Stimulated activated CD4-positive, alpha-beta T cell treated with anti-CD3 and anti-CD28 coated beads, Interleukin-1b, Interleukin-23, amount 100 ng/mL, for 48 hours (primary cell): Measurements from ENCODE around the gene ALK.

Experiments used
- DNase-seq: peaks from one replicate; pipeline ENCODE4 v3.0.0-alpha.2; 2020

Gene ALK

GRCh38 chr2:29480426-29480825 lies 441.0 kb downstream of the ALK start:
- no peak for DNase-seq

DNA sequence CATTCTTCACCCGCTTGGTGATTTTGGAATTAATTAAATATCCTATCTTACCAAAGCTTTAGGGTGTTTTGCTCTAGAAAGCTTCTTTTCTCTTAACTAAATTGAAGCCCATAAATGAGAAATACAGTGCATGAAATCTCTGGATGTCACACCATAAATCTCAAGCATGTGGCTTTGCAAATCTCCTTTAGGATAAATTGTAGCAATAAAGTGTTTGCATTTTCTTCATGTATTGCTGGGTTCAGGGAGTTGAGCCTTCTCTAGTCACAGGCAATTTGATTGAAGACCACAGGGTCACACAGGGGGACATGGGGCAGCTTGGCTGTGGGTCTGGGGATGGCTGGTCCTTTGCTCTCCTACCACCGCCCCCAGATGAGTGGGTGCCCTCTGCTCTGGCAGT lies 442.0 kb downstream of the ALK start:
- DNase-seq: no peak

DNA sequence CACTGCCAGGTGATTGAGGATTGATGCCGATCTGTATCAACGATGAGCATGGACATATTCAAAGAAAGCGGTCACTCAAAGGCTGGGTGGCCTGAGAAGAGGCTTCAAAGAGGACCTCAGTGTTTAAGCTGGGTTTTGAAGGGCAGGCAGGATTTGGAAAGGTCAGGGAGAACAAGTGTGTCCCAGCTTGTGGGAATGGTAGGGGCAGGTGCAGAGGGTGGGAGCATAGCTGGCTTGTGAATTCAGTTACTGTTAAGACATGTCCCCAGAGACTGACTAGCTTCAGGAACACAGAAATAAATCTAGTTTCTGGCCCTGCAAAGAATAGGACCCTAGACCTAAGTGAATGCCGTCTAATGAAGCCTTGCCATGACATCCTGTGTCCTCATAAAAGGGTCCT lies 442.7 kb downstream of the ALK start:
- no peak for DNase-seq

GRCh38 chr2:29477186-29477585 lies 444.2 kb downstream of the ALK start:
- DNase-seq: no peak

DNA sequence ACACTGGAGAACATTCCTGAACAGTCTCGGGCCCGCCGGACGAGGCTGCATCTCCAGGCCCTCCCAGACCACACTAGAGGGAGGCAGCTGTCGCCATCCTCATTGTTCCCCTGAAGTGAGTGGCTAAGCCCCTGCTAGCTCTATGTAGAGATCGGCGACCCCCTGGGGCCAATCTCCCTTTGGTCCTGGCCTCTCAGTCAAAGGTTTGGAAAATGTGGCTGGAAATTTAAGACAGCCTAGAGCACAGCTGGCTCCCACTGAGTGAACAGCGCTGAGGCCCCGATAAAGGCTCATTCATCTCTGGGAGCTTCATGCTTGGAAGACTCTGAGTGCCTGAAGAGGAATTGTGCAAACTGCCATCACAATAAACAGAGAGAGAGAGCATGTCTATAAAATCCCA lies 445.9 kb downstream of the ALK start:
- DNase-seq: no peak

DNA sequence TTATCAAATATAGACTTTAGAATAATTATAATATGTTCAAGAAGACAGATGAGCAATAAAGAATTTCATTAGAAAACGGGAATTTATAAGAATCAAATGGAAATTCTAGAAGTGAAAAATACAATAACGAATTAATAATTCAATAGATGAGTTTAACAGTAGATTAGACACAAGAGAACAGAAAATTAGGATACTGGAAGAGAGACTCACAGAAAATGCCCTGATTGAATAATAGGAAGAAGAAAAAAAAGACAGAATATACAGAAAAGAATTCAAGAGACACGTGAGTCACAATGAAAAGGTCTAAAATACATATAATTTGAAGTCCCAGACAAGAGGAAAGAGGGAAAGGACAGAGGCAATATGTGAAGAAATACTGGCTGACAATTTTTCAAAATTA lies 451.4 kb downstream of the ALK start:
- no peak for DNase-seq

- no peak for DNase-seq
These were observed 451.9 kb downstream of the ALK start for GRCh38 chr2:29469516-29469915.

GRCh38 chr2:29463181-29463900 lies 458.0 kb downstream of the ALK start:
- no peak for DNase-seq

GRCh38 chr2:29462293-29462692 lies 459.1 kb downstream of the ALK start:
- no peak for DNase-seq

DNA sequence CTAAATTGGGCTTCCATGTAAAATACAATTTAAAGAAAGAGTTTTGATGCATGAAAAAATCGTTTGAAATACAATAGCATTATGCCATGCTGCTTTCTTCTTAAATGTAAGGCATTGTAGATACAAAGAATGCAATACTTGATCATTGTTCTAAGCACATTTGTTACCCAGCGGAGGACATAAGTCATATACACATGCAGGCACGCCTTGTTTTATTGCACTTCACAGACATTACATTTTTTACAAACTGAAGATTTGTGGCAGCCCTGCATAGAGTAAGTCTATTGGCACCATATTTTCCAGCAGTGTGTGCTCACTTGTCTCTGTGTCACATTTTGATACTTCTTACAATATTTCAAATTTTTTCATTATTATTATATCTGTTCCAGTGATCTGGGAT lies 461.2 kb downstream of the ALK start:
- DNase-seq: no peak

GRCh38 chr2:29459445-29460179 lies 461.8 kb downstream of the ALK start:
- no peak for DNase-seq

GRCh38 chr2:29456429-29456828 lies 465.0 kb downstream of the ALK start:
- no peak for DNase-seq

GRCh38 chr2:29455200-29455860 lies 466.1 kb downstream of the ALK start:
- no peak for DNase-seq

DNA sequence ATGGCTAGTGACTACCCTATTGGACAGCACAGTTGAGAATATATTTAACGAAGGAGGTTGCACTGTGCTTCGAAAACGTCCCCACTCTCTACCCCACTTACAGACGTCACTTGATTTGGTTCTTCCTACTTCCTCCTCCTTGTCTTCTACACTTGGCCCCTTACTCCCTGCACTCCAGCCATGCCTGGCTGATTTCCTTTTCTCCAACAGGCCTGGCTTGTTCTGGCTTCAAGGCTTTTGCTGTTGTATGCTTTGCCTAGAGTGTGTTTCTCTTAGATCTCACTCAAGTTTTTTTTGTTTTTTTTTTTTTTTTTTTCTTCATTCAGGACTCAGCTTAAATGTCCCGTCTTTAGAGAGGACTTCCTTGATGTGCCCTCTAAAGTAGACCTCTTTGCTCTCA lies 469.4 kb downstream of the ALK start:
- DNase-seq: no peak

DNA sequence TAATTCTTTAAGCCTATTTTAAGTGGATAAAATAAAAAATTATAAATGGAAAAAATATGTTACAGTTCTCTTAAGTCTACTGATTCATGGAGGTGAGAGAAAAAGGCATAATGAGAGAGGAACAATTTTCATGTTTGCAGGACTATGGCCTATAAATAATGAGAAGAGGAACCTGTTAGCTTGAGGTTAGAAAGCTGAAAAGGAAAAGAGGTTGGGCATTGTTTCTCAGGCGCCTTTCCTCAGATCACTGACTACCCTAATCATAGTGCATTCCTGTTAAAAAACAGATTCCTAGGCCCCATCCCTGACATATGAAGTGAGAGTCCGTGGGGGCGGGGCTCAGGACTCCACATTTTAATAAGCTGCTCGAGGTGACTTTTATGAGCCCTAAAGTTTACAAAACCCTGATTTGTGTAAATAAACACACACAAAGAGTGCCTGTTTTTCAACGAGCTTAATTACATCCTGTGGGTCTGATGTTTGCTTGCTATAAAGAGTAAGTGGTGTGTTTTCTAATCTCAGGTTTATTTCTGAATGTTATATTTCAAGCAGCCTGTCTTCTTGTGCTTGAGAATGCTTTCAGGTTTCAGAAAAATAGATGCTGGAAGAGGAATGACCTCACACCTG lies 470.7 kb downstream of the ALK start:
- DNase-seq: no peak

GRCh38 chr2:29449499-29449898 lies 471.9 kb downstream of the ALK start:
- no peak for DNase-seq

- DNase-seq: no peak
These were observed 473.2 kb downstream of the ALK start for GRCh38 chr2:29448096-29448688.

DNA sequence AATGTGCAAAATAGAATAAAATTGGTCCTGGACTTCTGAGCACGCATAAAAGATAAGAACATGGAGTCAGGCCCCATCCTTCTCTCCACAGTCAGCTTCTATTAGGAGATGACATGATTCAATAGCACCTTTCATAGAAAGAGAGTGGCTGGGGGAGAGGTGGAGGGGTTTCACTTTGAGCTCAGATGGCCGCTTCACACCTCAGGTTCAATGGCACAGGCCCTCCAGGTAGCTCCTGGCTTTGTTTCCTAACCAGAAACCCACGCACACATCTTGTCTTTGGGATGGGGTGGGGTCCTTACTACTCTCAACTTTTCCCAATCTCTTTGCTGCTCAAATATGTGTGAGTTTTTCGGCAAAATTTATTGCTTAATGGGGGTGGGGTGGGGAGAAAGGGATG lies 473.9 kb downstream of the ALK start:
- no peak for DNase-seq

DNA sequence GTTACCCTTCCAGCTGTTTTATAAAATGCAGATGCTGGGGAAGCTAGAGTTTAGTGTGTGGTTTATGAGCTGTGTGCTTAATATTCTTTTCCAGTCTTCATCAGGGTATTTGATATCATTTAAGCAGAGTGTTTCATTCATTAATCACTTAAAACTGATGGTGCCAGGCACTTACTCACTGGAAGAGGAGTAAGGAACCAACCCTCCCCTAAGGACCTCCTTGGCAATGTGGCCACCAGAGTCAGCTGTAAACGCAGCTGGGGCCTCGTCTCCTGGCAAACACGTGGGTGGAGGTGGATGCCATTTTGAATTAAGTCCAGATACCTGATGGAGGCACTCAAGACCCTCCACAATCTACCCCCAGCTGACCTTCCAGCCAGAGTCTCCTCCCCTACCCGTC lies 474.5 kb downstream of the ALK start:
- DNase-seq: no peak

DNA sequence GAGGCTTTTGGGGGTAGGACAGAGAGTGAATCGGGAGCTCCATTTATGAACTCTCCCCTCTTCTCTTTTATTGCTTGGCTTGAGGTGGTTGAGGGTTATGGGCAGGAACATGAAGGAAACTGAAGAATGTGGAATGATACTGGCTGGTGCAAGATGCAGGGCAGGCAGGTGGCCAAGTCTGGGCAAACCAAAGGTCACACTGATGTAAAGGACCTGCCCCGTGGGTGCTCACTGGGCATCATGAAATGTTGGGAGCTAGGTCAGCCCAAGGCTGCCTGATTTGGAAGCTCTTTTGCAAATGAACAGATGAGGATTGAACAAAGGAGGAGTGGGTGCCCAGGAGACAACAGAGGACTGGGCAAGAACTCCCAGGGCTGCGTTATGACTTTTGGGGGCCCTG lies 477.2 kb downstream of the ALK start:
- DNase-seq: no peak

DNA sequence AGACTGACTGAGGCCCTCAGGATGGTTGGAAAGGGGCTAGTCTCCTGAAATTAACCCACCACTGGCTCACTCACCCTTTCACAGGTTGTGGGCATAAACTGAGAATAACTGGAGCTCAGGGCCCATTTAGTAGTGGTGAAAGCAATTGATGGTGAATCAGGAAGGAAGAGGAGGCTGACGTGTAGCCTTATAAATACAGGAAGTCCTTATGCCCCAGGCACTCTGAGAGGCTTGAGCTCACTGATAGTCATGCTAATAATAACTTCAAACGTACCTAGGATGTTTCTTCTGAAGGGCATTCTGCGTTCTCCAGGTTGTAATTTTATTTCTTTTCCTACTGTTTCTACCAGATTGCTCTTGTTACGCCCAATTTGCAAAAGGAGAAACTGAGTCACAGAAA lies 477.8 kb downstream of the ALK start:
- DNase-seq: no peak

- no peak for DNase-seq
These were observed 478.2 kb downstream of the ALK start for GRCh38 chr2:29443151-29443550.

DNA sequence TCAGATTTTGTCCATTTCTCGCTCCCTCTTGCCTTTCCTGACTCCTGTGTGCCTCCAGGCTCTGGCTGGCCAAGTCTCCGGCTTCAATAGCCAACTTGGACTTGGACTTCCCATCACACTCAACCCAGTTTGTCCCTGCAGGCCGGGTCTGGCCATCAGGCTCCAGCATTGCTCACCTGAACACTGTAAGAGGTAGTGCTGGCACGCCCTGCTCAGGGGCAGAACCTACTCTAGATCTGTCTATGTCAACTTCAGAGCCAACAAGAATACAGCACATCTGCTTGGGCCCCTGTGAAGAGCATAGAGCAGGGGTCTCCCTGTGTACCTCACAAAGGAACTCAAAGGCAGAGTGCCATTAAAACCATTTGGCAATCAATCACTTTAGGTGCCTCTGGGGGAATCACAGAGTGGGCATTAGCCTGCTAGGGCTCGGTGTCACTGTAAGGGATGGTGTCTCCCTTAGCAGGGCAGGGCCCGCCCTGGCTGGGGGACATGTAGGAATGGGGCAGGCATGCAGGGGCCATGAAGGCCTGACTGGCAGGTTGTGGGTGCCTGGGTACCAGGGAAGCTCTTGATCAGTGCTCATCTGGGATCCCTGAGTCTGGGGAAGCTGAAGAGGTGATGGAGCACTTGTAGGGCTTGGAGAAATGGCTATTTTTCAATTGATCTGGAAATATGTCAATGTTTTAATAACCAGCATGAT lies 480.3 kb downstream of the ALK start:
- DNase-seq: no peak
